Stimulated activated CD4-positive, alpha-beta T cell treated with anti-CD3 and anti-CD28 coated beads, Interleukin-4, amount 100 ng/mL, for 48 hours (primary cell): Measurements from ENCODE around the gene HLA-DRB1.
"Not testable (repeated sequence)": the region's sequence is repeated elsewhere in the genome, so short reads cannot be mapped to it uniquely, and the experiment has no call there.

Experiments
- DNase-seq, 2 donors: peaks; one replicate each; pipeline ENCODE4 v3.0.0-alpha.2; 2020; ENCODE audit warnings: low read depth in 2 of 2

The HLA-DRB1 gene

DNA sequence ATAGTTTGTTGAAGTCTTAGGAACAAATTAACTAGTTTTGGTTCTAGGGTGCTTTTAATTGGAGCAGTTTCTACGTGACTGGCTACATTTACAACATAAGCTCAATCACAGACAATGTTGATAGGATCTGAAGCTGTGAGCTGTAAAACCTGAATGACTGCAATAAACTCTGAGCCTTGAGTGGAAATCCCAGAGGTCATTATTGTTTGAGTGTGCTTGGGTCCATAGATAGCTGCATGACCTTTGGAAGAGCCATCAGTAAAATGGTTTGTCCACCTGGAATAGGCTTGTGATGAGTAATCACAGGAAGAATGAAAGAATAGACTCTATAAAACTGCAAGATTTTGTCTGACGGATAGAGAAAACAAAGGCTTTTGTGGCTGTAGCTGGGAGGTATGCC, 26.7 kb downstream of the HLA-DRB1 start:
- no peak for DNase-seq

DNA sequence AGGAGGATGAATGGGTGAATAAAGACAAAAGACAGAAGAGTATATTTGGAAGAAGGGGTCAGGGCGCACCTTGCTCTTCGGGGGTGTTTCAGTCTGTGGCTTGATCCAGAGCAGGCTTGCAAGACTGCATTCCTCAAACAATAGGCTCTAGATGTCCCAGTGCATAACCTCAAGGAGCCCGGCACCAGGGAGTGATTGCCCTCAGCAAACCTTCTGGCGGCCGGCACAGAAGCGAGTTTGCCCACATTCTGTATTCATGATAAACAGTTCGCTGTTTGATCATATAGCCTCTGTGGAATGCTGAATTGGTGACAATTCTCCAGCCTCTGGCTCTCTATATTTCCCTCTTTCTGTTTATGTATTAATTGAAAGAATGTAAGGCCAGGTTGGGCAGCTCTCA, 29.9 kb downstream of the HLA-DRB1 start:
- DNase-seq: no peak

DNA sequence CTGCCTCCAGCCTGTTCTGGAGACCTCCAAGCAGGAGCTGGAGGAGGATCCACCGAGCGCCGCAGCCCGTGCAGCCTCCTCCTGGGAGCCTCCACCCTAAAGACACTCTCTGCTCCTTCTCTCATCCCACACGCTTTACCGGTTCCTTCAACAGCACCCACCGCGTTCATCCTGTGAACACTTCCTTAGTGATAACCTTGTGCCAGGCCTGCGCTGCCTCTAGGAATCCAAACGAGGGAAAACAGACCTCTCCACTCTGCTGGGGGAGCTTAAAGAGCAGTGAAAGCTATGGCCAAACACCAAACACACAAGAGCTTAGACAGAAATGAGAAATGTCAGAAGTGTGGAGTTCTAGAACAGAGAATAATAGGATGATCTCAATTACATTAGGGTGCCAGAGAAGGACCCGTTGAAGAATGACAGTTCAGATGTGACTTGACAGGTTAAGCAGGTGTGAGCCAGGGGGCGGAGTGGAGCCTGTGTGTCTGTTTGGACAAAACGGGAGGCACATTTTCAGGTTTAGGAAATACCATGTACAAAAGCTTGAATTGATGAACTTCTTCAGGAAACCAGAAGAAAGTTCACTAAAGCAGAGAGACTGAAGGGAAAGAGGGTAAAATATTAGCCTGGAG, 31.1 kb downstream of the HLA-DRB1 start:
- DNase-seq: no peak

DNA sequence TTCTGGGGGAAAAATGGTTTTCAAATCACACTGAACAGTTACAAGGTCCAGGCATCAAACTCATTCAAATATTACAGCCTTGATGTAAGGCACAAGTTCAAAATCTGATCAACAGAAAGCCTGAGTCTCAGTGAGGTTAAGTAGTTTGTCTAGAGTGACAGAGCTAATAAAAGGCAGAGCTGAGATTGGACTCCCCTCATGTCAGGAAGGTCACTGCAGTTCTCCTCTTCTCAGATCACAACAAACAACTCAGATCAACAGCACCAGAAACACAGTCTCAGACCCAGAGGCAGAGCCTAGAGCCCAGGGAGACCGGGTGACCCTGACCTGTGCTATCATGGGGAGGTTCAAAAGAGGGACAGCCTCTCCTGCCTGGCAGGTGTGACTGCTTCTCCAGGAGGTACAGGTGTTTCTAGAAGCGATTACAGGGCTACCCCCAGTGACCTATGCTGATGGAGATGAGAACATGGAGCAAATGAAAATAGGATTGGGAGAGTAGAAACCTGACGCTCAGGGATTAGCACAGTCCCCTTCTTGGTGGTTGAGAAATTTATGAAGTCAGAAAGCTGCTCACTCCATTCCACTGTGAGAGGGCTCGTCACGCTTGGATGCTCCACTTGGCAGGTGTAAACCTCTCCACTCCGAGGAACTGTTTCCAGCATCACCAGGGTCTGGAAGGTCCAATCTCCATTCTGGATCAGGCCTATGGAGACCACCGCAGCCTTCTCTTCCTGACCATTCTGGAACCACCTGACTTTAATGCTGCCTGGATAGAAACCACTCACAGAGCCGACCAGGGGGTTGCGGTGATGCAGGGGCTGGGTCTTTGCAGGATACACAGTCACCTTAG, 35.3 kb downstream of the HLA-DRB1 start:
- no peak for DNase-seq

DNA sequence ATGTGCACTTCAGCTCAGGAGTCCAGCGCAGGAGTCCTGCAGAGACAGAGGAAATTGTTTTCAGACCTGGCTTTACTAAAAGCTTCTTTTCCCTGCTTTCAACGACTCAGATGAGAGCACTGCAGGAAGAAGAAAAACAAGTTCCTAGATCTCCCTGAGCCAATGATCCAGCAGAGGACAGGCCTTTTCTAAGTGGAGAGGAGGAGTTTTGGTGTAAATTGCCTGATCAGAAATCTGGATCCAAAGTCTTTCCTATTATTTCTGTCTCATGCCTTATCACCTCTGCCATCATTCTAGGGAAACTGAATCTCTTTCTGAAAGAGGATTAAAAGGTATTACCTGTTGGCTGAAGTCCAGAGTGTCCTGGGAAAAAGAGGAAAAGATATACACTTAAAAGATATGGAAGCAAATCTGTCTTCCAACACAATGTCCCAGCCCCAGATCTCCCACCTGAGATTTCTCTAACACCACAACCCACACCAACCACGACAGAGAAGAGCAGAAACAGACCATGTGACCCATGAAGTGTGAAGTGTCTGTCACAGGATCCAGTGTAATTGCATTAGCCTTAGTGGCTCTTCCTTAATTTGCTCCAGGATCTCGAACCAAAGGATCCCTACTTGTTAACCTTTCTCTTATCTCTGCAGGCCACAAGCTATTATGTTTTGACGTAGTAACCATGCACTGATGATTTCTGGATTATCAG, 36.5 kb downstream of the HLA-DRB1 start:
- no peak for DNase-seq

DNA sequence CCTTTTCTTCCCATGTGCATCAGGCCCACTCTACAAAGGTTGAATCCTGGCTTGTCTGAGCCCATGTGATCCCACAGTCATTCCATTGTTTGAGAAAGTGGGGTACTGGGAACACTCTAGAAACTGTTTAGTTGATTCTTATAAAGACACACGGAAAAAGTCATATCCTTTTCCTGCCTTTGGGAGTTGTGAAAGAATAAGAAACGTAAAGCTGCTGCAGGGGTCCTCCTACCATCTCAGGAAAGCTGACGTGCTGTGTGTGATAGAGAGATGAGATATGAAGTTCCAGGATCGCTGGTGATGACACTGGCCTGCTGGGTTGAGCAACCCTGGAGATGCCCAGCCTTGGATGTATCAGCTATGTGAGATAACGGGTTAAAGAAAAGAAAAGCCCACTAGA, 38.2 kb downstream of the HLA-DRB1 start:
- no peak for DNase-seq

DNA sequence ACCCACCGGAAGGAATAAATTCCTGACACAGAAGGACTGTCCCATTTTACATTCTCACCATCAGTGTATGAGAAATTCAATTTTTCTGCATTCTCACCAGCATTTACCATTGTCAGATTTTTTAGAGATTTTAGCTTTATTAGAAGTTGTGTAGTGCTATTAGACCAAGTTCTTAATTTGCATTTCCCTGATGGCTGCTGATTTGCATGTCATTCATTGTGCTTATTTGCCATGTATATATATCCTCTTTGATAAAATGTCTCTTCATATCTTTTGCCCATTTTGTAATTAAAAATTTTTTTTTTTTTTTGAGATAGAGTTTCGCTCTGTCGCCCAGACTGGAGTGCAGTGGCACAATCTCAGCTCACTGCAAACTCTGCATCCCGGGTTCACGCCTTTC, 49.8 kb downstream of the HLA-DRB1 start:
- DNase-seq: no peak

DNA sequence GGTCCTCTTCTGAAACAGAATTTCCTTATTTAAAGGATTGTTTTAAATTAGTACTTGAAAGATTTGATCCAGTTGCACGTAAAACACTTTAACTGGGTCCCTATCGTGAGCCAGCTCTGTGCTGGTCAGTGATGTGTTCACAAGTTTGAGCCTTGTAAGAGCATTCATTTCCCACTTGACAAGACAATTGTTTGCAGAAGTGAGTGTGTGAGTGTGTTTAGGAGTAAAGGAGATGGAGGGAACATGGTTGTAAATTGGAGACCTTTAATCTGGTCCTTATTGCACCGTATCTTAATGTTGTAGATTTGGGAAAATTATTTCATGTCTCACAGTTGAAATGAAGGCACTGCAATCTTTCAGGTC, 59.2 kb downstream of the HLA-DRB1 start:
- not testable (repeated sequence) for DNase-seq

DNA sequence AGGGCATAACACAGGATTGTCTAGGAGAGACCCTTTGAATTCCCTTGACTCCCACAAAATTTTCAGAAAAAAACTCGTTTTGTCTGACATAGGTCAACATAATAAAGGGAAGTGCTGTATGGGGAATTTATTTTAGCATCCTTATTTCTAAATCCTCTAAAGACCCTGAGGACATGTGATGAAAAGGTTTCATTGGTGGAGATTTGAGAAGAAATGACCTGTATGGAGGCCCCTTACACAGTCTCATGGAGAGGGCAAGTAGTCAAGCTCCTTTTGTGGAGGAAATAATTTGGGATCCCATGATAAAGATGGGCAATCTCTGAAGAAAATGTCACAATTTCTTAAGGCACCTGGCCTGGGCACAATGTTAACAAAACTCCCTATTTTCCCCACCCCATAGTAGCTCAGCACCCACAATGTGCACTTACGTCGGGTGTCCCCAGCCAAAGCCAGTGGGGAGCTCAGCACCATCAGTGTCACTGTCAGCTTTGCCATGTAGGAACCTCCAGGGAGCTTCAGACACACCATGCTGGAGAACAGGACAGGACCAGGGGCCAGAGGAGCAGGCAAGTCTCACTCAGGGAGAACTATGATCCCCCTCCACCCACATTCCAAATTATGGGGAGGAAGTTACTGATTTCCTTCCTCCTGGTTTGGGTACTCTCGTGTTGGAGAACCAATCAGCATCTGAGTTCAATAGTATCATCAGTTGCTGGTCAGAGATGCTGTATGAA, 59.8 kb downstream of the HLA-DRB1 start, which contains the start of gene HLA-DRB5:
Gene HLA-DRB5 (minus strand): TSS at position 591 of the 734 bp plus-strand sequence. CDS start 63 bp downstream, at position 528.
- DNase-seq: no peak
